ENCODE measurements around the gene ZSWIM3.

ZSWIM3 gene

DNA sequence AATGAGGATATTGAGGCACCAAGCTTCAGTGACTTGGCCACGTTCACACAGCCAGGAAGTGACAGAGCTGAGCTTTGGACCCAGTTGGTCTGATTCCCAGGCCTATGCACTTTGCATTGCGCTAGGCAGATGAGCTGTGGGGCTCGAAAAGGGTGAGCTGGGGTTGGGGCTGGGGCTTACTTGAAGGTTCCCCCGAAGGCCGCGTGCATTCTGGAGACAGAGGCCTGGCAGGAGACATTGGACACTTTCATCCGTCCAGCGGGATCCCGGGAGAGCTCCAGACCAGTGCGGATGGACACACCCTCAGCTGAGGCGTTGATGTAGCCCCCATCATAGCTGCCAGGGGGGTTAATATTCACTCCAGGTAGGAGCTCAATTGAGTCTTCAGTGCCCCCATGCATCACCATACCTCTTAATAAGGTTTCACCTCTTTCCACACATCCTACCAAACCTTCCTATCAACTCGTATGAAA lies 52.0 kb downstream of the ZSWIM3 start:
- DNase-seq (ENCODE audit: low read depth, low spot score): no peak

DNA sequence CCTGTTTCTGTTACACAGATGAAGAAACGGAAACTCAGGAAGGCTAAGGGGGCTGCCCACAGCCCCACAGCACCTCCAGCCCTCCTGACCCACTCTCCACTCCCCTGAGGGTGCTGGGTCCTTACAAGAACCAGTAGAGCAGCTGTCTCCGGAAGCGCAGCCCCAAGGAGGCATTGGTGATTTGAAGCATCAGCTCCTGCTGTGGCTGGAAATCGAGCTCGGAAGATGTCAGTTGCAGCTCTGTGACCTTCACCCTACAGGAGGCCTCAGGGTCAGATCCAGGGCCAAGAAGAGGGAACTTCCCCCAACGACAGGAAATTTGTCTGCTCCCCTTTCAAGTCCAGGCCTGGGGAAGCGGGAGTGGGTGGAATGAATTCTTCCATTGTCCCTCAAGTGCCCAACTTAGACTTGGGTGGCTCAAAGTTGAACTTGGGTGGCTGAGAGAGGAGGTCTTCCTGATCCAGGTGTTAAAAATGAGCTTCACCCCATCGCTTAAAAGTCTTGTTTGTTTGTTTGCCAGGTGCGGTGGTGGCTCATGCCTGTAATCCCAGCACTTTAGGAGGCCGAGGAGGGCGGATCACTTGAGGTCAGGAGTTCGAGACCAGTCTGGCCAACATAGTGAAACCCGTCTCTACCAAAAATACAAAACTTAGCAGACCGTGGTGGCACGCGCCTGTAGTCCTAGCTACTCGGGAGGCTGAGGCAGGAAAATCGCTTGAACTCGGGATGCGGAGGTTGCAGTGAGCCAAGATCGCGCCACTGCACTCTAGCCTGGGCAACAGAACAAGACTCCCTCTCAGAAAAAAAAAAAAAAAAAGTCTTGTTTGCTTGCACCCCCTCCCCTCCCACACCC lies 52.6 kb downstream of the ZSWIM3 start:
- no peak for DNase-seq (ENCODE audit: low read depth, low spot score)

DNA sequence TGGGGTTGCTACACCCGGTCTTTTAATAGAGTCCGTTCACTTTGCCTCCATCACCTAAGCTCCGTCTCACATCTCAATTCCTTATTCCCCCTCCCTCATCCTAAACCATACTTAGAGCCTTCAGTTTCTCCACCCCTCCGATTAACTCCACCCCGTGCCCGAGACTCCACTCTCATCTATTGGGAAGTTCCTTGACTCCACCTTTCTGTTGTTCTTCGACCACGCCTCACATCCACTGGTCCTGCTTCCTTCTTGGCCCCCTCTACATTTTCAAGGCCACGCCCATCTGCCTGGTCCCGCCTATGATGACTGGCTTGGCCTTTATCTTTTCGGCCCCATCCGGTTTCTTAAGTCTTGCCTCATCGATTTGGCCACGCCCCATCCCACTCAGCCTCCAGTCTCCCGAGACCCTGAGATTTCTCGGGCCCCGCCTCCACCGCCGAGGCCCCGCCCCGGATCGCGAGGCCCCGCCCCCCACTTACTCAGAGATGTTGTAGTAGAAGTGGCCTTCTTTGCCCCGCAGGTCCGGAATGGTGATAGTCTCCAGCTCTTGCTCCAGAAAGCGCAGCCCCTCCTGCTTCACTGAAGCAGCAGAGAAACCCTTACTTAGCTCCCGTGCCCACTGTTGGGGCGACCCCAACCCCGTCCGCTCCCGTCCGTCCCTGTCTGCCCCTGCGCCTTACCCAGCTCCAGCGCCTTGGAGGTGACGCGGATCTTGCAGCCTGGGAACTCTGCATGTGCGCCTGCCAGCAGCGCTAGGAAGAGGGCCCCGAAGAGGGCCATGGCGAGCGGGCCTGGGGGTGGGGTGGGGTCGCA lies 53.5 kb downstream of the ZSWIM3 start:
- peak; percentile 95 for DNase-seq (ENCODE audit: low read depth, low spot score)

DNA sequence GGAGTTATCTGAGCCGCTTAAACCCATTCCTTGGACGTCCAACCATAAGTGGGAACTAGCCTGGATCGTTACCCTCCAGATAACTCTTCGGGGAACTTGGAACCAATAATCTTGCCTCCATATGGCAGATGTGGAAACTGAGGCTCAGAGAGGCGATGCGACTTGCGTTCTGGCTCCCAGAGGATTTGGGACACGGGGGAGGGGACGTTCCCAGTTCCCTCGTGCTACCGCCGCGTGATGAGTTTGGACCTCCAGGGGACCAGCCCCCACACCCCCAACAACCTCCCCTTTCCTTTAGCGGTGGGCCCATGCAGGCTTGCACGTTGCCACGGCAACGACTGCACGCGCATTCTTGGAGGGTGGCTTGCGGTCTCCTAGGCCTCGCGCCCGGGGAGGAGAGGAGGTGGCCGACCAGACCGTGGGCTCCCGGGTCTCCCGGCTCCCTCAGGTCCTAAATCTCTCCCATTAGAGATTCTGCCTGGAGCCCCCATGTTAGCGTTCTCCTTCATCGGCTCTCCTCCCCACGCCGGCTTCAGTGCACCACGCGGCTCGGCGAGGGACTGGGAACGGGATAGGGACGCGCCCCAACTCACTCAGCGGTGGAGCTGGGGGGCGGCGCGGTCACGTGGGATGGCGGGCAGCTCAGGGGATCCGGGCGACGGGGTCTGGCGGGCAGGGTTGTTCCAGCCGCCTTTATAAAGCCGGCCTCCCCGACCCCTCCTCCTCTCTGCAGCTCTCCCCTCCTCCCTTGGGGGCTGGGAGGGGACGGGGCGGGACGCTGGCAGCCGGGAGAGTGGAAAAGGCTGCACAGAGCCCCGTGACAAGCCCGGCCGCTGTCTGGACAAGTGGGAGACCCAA lies 54.3 kb downstream of the ZSWIM3 start, which contains the start of gene PLTP:
Gene PLTP (minus strand): TSS at position 670 of the 858 bp plus-strand sequence. CDS start 703 bp downstream, outside the sequence.
- no peak for DNase-seq (ENCODE audit: low read depth, low spot score)

DNA sequence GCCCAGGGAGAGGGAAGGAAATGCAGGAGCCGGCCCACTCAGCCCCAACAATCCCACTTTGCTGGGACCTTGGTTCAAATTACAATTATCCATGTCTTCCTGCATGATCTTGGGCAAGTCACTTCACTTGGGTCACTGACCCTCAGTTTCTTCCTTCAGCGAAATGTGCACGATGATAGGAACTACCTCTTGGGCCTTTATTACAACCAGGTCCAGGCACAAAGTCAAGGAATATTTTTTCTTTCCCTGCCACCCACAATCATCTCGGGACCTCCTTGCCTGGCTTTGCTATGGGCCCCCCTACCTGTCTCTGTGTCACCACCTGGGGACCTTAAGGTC lies 54.9 kb downstream of the ZSWIM3 start:
- DNase-seq (ENCODE audit: low read depth, low spot score): no peak

DNA sequence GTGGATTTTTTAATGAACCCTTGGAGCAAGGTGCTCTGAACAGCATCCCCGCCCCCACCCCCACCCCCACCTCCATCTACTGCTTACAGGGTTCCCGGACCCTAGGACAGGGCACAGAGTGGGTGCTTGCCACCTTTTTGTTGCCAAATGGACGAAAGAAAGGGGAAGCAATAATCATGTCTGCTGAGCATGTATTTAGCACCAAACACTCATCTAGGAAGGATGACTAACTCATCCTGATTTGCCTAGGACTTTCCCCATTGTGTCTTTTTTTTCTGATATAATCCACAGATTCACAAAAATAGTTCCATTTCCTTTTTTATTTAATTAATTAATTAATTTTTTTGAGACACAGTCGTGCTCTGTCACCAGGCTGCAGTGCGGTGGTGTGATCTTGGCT lies 55.7 kb downstream of the ZSWIM3 start:
- DNase-seq (ENCODE audit: low read depth, low spot score): no peak

DNA sequence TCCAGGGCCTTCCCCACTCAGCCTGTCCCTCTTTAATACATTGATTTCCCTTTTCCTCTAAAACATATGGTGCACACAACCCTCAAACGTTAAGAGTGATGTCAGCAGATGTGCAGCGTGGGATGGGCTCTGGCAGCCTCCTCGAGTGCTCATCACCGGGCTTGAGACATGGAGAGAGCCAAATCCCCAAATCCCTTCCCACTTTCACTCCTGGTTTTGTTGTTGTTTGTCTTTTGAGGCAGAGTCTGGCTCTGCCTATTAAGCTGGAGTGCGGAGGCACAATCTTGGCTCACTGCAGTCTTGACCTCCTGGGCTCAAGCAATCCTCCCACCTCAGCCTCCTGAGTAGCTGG lies 60.4 kb downstream of the ZSWIM3 start:
- DNase-seq (ENCODE audit: low read depth, low spot score): no peak

DNA sequence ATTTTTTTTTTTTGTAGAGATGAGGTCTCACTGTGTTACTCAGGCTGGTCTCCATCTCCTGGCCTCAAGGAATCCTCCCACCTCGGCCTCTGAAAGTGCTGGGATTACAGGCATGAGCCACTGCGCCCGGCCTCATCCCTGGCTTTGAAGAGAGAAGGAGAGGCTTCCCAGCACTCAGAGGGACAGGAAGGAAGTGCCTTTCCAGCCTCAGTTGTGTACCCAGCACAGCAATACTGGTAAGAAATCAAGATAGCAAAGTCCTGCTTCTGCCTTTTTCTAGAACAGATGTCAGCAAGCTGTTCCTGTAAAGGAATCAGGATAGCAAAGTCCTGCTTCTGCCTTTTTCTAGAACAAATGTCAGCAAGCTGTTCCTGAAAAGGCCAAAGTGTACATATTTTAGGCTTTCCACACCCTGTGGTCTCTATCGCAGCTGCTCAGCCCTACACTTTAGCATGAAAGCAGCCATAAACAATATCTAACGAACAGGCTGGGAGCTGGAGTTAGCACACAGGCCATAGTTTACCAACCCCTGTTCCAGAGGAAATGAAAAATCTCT lies 60.8 kb downstream of the ZSWIM3 start:
- no peak for DNase-seq (ENCODE audit: low read depth, low spot score)

DNA sequence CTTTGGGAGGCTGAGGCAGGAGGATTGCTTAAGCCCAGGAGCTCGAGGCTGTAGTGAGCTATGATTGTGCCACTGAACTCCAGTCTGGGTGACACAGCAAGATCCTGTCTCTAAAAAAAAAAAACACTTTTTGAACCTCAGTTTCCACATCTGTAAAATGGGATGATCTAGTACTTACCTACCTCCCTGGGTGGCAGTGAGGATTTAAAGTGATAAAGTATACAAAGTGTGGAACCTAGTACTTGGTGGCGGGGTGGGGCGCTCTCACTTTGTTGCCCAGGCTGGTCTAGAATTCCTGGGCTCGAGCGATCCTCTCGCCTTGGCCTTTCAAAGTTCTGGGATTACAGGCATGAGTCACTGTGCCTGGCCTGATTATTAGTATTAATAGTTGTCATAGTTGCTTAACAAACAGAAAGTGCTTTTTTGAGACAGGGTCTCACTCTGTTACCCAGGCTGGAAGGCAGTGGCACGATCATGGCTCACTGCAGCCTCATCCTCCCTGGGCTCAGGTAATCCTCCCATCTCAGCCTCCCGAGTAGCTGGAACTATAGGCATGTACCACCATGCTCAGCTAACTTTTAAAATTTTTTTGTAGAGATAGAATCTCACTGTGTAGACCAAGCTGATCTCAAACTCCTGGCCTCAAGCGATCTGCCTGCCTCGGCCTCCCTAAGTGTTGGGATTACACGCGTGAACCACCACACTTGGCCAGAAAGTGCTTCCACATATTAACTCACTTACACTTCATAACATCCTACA lies 61.5 kb downstream of the ZSWIM3 start:
- DNase-seq (ENCODE audit: low read depth, low spot score): no peak

DNA sequence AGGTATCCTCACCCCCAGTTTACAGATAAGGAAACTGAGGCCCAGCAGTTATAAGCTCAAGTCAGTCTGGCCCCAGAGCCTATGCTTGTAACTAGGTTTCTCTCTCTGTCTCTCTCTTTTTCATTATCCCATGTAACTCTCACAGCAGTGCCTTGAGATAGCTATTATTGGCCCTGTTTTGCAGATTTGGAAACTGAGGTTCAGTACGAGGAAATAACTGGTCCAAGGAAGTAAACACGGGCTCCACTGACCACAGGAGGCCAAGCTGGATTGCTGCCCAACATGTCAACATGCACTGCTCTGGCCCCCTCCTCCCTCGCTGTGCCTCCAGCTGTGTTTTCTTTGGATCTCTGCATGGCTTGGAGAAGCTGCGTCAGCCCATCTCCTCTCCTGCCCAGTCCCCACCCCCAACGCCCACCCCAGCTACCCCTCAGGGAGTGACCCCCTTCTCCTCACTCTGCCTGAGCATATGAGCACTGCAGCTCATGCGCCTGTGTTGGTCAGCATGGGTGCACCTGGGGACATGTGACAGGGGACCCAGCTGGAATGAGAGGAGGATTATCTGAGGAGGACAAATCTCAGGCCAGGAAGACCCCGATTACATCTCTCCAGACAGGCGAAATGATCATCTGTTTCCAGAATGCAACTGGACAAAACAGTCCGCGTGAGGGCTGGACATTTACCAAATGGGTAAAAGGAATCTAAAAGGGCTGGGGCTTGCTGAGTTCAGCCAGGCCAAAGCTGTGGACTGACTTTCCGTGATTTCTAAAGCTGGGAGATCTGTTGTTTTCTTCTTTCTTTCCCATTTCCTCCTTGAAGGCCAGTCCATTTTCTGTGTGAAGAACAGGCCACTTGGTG lies 62.4 kb downstream of the ZSWIM3 start:
- no peak for DNase-seq (ENCODE audit: low read depth, low spot score)

DNA sequence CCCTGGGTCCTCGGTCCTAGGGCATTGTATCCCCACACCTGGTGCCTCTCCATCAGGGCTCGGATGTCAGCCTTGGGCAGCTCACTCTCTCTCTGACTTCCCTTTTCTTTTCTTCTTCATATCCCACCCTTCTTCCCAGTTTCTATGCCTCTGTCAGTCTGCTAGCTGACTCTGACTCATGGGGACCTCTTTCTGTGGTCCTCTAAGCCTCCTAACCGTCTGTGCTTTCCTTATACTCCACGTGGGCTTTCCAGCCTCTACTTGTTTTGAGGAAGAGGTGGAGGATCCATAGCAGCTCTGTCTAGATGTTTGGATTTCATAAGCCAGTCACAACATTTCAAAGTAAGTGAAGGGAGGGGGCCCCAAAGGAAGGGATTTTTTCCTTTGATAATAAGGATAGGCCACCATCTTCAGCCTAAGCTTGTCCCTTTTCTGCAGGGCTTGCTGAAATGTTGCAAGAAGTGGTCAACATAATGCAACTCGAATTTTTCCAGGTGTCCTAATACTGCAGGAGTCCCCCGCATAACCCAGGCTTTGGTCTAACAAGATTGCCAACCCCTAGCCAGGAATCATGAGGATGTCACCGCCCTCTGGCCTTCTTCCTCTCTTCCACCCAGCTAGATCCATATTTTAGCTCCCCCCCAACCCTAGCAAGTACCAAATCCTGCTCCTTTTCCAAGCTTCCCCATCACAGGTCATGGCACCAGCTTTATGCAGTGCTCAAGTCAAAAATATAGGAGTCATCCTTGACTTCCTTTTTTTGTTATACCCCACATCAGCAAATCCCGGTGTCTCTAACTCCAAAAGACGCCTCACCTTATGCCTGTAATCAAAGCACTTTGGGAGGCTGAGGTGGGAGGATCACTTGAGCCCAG lies 63.3 kb downstream of the ZSWIM3 start:
- DNase-seq (ENCODE audit: low read depth, low spot score): no peak

DNA sequence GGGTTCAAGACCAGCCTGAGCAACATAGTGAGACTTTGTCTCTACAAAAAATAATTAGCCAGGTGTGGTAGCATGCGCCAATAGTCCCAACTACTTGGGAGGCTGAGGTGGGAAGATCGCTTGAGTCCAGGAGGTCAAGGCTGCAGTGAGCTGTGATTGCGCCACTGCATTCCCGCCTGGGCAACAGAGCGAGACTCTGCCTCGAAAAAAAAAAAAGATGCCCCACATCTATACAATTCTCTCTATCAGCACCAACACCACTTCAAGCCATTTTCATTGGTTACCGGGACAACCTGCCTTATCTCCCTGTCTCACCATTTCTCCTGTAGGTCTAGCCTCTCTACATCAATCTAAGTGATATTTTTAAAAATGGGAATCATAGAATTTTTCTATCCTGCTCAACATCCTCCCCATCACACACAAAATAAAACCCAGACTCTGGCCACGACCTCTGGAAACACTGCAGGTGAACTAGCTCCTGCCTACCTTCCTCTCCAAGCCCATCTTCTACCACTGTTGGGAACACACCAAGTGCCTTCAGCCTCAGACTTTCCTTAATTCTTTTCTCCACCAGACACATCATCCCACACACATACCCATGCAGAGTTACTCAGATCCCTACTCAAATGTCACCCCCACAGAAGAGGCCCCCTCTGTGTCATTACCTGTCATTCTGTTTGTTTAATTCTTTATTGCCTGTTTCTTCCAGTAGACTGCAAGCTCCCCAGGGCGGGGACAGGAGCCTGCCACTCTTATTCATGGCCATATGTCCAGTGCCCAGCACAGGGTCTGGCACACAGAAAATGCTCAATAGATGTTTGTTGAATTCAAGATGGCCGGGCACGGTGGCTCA lies 64.1 kb downstream of the ZSWIM3 start:
- no peak for DNase-seq (ENCODE audit: low read depth, low spot score)

DNA sequence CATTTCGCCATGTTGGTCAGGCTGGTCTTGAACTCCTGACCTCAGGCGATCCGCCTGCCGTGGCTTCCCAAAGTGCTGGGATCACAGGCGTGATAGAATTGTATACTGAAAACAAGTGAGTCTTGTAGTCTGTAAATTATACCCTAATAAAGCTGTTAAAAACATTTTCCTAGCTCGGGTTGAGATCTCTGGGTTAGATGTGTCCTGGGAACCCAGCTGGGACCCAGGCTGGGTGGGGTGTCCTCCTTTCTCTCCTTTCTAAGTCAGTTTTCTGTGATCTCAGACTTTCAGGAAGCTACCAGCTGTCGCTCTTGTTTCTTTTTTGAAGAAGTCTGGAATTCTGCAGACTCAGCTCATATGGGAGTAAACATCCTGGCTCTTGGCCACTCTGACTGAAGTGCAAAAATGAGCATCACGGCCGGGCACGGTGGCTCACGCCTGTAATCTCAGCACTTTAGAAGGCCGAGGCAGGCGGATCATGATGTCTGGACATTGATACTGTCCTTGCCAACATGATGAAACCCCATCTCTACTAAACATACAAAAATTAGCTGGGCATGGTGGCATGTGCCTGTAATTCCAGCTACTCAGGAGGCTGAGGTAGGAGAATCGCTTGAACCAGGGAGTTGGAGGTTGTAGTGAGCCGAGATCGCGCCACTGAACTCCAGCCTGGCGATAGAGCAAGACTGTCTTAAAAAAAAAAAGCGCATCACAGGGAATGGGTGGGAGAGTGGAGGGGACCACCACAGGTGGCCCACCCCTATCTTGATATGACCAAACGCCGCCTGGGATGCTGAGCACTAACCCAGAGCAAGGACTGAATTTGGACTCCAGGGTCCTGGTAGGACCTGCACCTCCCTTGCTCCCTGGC lies 67.2 kb downstream of the ZSWIM3 start:
- DNase-seq (ENCODE audit: low read depth, low spot score): no peak

DNA sequence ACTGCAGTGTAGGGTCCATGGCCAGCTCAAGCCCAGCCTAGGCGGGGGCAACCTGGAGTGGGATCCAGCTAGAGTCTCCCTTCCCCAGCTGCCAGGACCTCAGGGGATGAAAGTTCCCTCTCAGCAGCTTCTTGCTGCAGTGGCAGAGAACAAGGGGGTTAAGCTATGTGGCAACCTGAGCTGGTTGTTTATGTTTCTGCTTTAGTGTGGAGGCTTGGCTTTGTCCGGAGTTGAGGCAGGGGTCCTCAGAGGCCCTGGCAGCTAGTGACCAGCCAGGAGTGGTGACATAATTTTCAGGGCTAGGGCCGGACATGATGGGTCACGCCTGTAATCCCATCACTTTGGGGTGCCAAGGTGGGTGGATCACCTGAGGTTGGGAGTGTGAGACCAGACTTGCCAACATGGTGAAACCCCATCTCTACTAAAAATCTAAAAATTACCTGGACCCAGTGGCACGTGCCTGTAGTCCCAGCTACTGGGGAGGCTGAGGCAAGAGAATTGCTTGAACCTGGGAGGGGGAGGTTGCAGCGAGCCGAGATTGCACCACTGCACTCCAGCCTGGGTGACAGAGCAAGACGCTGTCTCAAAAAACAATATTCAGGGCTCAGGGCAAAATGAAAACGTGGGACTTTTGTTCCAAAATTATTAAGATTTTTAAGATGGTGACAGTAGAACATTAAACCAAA lies 68.5 kb downstream of the ZSWIM3 start:
- DNase-seq (ENCODE audit: low read depth, low spot score): no peak

DNA sequence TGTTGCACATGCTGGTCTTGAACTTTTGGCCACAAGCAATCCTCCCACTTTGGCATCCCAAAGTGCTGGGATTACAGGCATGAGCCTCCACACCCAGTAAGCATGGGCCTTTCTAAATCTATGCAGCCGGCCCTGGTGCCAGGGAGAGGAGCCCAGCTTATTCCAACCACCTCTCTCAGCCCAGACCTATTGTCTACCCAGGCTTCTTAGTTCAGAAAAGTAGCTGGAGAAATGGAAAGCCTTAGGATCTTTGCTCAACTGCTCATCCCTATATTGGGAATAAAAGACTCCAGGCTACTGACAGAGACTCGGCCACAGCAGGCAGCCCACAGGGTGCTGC lies 69.3 kb downstream of the ZSWIM3 start:
- DNase-seq (ENCODE audit: low read depth, low spot score): no peak

DNA sequence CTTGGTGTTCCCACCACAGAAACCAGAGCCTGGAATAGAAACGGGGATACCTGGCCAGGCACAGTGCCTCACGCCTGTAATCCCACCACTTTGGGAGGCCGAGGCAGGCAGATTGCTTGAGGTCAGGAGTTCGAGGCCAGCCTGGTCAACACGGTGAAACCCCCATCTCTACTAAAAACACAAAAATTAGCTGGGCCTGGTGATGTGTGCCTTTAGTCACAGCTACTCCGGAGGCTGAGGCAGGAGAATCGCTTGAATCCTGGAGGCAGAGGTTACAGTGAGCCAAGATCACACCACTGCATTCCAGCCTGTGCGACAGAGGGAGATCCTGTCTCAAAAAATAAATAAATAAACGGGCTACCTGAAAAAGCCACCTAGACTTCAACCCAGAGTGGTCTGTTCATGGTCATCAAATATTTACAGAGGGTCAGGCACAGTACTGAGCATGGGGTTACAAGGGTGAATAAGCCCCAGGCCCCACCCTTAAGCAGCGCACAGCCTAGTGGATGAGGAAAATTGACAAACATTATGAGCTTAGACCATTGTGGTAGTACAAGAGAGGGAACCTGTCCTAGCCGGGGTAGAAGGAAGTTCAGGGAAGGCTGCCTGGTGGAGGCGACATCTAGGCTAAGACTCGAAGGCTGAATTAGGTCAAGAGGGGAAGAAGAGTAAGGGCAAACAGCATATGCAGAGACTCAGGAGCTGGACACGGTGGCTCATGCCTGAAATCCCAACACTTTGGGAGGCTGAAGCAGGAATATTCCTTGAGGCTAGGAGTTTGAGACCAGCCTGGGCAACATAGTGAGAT lies 69.9 kb downstream of the ZSWIM3 start:
- no peak for DNase-seq (ENCODE audit: low read depth, low spot score)

All from activated naive CD8-positive, alpha-beta T cell treated with anti-CD3 and anti-CD28 coated beads, Interleukin-2, amount 50 U/mL, for 16 hours (primary cell).